GM18870 (cell line): ENCODE data around the gene SETBP1.

Experiments
- ATAC-seq: cut with Tn5 transposase; IDR thresholded peaks from one replicate; pipeline ENCODE4 v1.9.1; 2021; ENCODE audit warnings: moderate library complexity; ENCODE audit not compliant: unreplicated experiment

SETBP1 gene

DNA sequence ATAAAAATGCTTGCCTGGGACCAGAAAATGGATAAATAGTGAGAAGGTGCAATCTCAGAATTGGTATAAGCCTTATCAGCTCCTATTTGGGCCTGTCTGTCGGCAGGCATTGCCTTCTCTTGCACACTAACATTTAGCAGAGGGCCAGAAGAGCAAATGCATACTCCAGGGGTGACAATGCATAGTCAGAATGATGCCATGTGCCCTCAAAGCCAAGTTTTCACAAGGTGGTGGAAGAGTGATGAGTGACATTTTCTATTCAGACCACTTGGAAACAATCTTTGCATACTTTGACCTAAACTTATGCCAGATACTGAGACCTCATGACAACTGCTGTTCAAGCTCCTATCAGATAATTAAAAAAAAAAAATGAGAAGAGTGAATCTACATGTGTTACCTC lies 276.3 kb downstream of the SETBP1 start:
- ATAC-seq = no peak

DNA sequence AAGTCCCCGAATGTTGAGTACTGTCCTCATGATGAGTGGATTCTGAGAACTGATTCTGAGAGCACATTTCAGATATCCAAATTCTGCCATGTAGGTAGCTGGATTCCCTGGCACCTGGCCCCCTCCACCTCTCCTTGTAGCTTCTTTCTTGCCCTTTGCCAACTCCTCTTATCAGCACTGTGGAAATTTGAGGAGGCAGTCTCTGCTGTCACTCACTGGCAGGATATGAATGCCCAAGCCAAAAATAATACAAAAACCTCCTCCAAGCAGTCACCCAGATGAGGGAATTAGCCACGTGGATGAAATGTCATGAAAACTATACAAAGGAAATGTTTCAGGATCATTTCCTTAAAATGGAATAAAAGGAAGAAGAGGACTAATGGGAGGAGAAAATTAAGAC lies 276.8 kb downstream of the SETBP1 start:
- ATAC-seq = no peak

DNA sequence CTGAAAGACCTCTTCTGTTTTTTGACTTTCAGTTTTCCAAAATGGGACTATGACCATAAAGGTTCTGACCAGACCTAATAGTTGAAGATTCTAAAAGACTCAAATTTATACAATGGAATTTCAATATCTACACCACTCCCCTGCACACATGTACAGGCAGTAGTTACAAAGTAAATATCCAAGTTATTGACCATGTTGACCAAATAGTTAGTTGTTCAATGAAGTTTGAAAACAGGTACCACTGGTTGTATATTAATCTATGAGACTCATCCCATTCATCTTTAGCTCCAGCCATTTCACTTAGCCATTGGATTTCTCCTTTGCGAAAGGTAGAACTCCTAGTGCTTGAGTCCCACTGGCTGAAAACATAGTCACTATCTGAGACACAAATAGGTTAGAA lies 277.4 kb downstream of the SETBP1 start:
- no peak for ATAC-seq

DNA sequence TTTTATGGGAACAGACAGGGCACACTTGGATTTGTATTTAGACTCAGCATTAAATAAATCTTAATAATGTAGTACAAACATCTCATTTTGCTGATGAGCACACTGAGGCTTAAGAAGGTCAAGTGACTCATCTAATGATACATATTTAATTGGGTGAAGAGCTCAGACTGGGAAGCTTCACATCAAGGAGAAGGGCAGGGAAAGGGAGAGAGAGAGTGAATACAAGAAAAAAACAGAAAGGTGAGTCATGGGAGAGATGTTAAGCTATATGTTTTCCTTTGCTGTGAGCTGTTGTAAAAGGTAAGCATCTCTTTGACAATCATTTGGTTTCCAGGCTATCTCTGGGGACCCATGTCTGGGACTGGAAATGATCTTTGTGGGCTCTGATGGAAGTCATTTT lies 277.8 kb downstream of the SETBP1 start:
- no peak for ATAC-seq

DNA sequence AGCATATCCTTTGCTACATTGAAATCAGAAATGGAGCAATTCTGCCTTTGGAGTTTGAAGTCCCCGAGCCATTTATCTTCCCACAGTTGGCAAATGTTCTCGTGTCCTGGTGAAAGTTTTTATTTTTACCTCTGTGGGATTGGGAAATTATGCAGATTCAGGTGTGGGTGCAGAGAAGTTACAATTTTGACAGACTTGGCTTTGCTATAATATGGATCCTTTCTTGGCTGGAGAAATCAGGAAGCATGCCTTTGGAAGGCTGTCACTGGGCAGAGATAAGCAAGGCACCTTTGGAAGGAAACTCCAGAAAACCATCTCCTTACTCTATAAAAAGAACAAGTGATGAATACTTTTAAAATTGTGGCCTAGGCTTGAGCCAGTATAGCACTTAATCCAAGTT lies 278.3 kb downstream of the SETBP1 start:
- ATAC-seq = no peak

DNA sequence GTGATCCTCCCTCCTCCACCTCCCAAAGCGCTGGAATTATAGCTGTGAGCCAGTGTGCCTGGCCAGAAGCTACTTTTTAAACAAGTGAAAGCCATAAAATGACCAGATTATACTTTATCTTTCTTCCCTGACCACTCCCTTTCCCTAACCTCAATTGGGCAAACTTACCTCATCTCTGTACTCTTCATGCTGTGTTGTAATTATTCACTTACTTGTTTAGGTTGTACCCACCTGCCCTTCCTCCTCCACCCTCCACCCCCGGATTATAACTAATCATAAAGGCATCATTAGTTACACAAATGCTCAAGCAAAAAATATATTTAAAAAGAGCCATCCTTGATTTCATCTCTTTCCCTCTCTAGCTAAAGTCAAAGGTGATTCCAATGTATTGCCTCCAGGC lies 279.9 kb downstream of the SETBP1 start:
- no peak for ATAC-seq

DNA sequence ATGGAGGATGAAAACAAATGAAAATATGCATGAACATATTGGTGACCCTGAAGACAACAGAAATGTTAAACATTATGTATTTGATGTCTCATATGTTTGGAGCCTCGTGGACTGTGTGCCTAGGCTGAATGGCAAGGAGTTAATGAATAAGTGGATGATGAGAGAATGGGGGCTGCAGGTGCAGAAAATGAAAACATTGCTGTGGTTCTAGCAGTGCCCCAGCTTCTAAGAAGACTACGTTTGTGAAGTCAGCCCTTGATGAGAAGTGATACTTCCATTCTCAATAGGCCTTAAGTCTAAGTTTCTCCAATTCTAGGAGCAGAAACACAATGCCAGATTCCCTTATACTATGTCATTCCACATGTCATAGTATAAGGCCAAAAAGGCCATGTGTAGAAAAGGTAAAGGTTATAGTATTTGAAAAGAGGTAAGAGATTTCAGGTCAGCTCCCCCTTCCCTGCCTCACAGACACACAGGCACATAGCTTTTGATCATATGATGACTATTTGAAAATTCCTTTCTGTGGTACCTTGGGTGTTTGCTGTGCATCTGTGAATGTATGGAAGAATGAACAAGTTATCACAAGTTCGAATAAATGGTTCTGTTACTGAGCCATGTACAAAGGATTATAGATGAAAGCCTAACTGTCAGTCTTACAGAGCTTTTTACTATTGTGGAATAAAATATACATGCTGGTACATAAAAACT lies 280.8 kb downstream of the SETBP1 start:
- no peak for ATAC-seq

DNA sequence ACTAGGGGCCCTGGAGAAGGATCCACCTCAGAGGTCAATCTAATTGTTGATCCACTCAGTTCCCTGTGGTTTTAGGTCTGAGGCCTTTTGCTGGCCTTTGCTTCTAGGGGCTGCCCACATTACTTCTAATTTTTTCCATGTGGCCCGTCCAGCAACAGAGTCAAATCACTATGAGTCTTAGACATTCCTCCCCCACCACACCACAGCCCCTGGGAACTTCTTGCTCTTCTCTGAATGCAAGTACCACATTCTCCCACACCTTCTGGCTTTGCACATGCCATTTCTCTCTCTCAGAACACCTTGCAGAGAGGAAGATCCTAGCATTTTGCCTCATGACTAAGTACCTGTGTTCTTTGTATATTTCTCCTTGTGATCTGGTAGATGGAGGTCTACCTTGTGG lies 286.9 kb downstream of the SETBP1 start:
- no peak for ATAC-seq

DNA sequence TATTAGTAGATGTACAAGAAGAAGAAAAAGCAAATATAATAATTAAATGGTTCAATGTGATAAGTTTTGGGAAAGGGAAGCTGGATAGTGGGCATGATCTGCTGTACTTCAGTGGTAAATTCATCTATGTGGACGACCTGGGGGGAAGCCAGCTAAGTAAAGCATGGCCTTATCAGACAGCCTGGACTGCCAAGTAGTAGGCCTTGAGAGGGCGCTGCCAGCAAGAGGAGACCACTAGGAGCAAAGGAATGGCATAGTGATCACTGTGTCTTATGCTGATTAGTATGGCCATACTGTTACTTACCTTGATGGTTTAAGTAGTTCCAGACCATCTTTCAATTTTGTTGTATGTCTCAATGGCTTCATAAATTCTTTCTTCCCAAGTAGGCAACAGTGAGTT lies 287.6 kb downstream of the SETBP1 start:
- ATAC-seq = no peak

DNA sequence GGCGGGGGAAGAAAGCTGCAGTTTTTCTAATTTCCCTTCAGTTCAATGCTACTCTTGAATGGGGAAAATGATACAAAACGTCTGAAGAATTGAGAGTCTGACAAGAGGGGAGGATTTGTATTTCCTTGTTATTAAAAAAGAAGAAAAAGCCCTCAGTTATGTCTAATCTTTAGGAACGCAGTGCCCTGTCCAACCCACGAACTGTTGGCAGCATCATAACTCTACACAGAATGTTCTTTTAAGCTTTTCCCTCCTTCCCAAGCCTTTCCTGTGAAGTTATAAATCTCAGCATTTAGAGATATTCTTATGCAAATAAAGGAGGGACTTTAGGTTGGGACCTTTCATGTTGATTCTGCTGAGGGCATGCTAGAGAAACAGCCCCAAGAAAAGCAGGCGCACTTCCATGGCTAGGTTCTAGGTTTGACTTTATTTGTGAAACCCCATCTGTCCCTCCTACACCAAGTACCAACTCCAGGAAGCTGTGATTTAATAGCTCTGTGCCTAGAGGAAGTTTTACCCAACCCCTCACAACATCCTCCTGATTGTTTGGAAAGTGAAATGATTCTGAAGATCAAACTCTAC lies 288.6 kb downstream of the SETBP1 start:
- ATAC-seq = no peak

DNA sequence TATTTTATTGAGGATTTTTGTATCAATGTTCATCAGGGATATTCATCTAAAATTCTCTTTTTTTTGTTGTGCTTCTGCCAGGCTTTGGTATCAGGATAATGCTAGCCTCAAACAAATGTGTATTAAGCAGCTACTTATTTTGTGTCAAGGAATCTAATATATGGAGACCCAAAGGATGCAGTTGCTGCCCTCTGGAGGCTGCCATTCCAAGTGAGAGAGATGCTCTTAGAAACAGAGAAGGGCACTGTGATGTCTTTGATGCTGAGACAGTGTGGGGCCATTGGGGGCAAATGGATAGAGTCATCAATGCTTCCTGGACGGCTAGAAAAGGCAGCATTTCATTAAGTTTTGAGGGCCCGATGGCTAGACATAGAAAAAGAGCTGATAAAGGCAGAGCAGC lies 292.6 kb downstream of the SETBP1 start:
- no peak for ATAC-seq

DNA sequence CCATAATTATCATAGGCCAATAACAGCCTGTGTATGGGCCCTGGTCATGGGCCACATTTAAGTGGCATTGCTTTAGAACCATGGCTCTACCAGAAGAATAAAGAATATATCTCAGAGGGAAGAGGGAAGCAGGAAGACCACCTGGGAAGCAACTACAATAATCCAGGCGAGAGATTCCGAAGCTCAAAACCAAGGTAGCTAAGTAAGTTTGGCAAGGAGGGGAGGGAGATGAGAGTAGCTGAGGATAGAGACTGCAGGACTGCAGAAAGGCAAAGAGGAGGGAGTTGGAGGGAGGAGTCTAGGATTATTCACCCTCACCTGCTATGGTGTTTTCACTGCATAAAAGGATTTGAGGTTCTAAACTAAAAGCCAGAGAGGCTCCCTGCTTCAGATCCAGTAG lies 293.5 kb downstream of the SETBP1 start:
- ATAC-seq = no peak

DNA sequence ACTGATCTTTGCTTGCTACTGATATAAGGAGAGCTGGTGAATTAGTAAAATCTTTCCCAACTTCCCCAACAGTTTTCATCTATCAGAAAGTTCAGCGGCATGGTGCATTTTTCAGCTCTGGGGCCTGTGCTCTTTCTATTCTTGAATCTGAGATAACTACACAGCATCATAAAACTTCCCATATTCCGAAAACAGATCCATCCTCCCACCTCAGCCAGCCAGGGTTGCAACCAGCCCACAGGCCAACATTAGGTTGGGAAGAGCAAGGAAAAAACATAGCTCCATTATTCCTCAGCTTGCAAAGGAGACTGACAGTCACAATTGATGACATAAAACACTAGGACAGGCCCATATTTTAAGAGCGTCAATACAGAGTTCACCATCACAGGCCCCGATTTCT lies 297.2 kb downstream of the SETBP1 start:
- ATAC-seq = no peak

DNA sequence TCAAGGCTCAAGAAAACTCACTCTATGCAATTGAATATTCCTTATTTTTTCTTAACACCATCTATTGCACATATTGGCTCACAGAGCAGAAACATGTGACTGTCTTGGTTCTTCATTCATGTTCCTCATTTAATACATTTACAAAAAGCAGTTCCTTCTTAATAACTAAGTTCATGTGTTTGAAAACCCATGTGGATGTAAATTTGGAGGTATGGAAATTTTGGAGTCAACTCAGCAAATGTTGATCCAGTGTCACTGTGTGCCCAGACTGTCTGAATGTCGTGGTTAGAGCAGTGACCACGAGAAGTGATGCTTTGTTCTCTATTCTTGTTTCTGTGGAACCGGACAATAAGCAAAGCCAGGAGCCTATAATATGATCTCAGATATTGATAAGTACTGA lies 299.1 kb downstream of the SETBP1 start:
- no peak for ATAC-seq

DNA sequence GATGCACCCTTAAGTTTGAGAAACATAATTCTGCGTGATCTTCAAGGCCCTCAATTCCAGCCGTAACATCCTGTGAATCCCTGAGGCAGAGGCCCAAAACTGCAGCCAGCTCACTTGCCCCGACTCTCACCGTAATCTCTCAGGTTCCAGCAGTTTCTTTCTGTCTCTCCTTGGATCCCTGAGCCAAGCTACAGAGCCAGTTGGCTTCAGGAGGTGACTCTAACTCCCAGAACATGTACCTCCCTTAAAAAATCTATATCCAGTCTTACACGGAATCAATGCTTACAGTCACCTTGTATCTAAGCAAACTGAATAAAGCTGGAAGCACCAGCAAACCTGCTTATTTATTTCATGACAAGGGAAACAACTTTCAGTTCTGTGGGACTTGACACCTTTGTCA lies 300.4 kb downstream of the SETBP1 start:
- ATAC-seq = no peak

DNA sequence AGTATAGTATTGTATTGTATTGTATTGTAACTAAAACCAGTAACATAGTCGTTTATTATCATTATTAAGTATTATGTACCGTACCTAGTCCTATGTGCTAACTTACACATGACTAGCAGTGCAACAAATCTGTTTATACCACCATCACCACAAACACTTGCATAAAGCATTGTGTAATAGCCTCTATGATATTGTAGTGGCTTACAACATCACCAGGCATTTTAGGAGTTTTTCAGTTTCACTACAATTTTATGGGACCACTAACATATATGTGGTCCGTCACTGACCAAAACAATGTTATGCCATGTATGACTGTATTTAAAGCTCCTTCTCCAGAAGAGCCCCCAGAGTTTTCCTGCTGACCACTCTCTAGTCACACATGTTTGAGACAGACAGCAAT lies 306.2 kb downstream of the SETBP1 start:
- ATAC-seq = no peak

DNA sequence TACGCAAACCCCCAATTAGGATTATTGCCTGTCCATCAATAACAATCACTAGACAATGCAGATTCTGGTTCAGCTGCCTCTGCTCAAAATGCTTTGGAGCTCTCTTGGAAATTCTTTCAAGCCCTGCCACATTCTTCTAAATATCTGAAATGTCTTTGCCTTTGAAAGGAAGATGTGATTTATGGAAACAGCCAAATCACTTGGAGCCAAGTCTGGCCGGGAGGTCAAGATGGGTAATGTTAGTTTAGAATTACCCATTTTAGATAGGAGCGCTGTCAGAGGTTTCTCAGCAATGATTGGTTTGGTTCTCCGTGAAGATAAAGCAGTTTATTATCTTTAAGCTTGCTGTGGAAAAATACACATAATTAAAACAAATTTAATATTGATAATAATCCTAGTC lies 306.7 kb downstream of the SETBP1 start:
- no peak for ATAC-seq

DNA sequence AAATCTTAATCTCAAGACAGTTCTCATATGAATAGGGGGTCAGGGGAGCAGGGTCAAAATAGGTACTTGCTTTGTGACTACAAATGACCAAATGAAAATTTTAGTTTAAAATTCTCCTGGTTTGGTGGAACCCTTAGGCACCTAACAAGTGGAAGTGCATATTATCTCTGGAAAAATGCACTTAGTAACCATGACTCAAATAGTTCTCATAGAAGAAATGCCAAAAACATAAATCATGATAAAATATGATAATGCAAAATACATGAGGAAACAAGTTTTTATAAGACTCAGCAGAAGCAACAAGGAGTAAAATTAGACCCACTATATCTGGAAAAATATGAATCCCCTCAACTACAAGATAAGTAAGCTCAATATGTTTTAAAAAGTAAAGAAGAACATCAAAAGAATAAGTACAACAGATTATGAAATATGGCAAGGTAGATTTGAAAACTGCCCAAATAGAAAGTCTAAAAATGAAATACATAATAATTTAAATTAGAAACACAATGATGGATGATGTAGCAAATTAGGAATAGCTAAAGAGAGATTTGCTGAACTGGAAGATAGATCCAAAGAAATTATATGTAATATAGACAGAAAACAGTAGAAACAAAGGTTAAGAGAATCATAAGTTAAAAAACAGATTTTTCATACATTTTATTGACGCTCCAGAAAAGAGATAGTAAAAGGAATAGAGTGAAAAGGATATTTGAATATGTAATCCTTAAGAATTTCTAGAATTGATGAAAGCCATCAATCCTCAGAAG lies 308.3 kb downstream of the SETBP1 start:
- no peak for ATAC-seq

DNA sequence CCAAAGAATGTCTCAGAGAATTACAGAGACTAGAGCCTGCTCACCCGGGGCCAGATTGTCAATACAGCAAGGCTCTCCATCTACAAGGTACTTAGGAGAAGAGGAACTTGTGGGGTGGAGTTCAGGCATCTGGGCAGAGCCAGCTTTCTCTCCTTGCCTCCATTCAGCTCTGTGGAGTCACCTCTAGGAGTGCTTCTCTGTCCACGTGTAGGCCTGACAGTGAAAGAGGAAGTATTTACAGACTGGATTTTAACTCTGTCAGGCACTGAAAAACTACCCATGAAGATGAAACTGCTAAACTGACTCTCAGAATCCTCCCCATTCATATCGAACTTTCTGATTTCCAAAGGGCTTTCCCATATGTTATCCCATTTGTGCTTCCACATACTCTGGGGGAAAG lies 315.6 kb downstream of the SETBP1 start:
- no peak for ATAC-seq

DNA sequence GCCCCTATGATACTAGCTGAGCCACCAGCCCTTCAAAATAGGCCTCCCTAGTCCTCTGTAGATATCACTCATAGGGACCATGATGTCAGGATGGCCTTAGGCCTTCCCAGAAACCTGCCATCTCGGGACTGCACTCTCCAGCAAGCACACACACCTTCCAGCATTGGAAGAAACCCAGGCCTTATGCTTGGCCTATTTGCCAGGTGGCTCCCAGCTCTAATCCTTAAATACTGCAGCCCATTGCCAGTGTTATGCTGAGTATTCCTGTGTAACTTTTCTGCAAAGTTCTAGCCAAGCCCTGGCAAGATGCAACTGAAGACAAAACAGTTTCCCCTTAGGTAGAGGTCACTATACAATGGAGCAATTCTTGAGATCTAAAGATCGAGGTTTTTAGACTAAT lies 316.5 kb downstream of the SETBP1 start:
- ATAC-seq = no peak

DNA sequence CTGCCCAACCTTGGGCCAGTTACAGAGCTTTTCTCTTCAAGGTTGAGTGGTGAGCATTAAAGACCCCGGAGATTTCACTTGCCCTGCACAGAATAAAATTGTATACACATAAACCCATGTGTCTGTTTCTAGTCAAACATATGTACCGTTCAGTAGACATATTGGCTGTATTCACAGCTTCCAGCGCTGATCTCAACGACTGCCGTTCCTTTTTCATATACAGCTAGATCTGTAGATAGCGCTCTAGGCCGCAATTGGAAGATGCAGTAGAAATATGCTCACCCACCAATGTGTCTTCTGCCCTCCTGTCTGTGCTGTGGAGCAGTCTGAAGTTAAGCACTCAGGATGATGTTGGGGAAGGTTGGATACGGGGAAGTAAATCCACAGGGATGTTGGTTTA lies 317.7 kb downstream of the SETBP1 start:
- no peak for ATAC-seq

DNA sequence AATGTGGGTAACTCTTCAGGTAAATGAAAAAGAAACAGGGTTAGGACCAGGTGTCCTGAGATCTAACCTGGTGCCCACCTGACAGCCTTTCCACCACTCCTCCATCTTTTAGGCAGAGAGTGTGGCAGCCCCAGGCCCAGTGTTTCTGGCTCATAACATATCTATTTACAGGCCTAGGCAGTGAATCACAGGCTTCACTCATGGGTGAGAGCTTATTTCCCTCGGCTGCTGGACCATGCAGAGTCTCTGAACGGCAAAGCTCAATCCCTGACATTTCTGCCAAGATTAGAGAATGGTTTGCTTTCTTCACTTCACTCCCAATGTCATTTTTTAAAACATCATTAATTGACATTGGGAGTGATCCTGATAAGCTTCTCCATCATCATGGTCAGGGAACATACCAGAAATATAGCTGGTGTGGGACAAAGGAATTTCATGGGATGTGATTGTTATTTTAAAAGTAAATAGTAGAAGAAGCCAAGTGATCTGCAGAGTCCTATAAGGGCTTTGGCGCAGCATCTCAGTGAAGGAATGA lies 323.9 kb downstream of the SETBP1 start:
- no peak for ATAC-seq
